IPS-15b (cell line): ENCODE results near the gene STK39.

Experiments used
- H3K27me3 ChIP-seq: one replicate; pipeline ENCODE4 v1.6.1; 2013; ENCODE audit warnings: low read length; ENCODE audit not compliant: control insufficient read depth, insufficient read depth
- H3K36me3 ChIP-seq: one replicate; pipeline ENCODE4 v1.6.1; 2013; ENCODE audit warnings: low read length; ENCODE audit not compliant: control insufficient read depth, insufficient read depth
- H3K4me1 ChIP-seq: one replicate; pipeline ENCODE4 v1.6.1; 2013; ENCODE audit warnings: mild to moderate bottlenecking, low read length; ENCODE audit not compliant: control insufficient read depth, insufficient read depth
- H3K4me3 ChIP-seq: one replicate; pipeline ENCODE4 v1.5.1; 2013; ENCODE audit warnings: low read depth, low read length
- H3K9ac ChIP-seq: one replicate; pipeline ENCODE4 v1.6.1; 2013; ENCODE audit warnings: low read depth, mild to moderate bottlenecking, low read length
- H3K9me3 ChIP-seq: one replicate; pipeline ENCODE4 v1.6.1; 2013; ENCODE audit warnings: mild to moderate bottlenecking, low read length; ENCODE audit not compliant: control insufficient read depth, insufficient read depth

Gene STK39

GRCh38 chr2:167960089-167960747 is 287.2 kb downstream of the STK39 start:
- no peak overlapping the region for H3K9ac ChIP-seq
- no peaks in the 10 kb centered on the region for H3K4me1 ChIP-seq
- H3K9me3 ChIP-seq, result no peaks in the 10 kb centered on the region
- H3K27me3 ChIP-seq, result no peaks in the 10 kb centered on the region
- no peaks in the 10 kb centered on the region for H3K36me3 ChIP-seq
- H3K4me3 ChIP-seq, result no peak overlapping the region

GRCh38 chr2:167957662-167958061 is 289.7 kb downstream of the STK39 start:
- no peak overlapping the region for H3K4me3 ChIP-seq
- H3K36me3 ChIP-seq, result no peaks in the 10 kb centered on the region

GRCh38 chr2:167955264-167955906 is 292.0 kb downstream of the STK39 start:
- no peaks in the 10 kb centered on the region for H3K27me3 ChIP-seq
- H3K4me3 ChIP-seq, result no peak overlapping the region
- H3K9me3 ChIP-seq, result no peaks in the 10 kb centered on the region
- H3K9ac ChIP-seq, result no peak overlapping the region
- no peaks in the 10 kb centered on the region for H3K4me1 ChIP-seq
- no peaks in the 10 kb centered on the region for H3K36me3 ChIP-seq

More at GRCh38 chr2:167957662-167958061, 289.7 kb downstream of the STK39 start:
- no peak overlapping the region for H3K9ac ChIP-seq
- no peaks in the 10 kb centered on the region for H3K4me1 ChIP-seq
- H3K27me3 ChIP-seq, result no peaks in the 10 kb centered on the region
- no peaks in the 10 kb centered on the region for H3K9me3 ChIP-seq

- no peaks in the 10 kb centered on the region for H3K36me3 ChIP-seq
- no peaks in the 10 kb centered on the region for H3K9me3 ChIP-seq
- no peaks in the 10 kb centered on the region for H3K4me1 ChIP-seq
- H3K27me3 ChIP-seq, result no peaks in the 10 kb centered on the region
- H3K4me3 ChIP-seq, result no peak overlapping the region
- H3K9ac ChIP-seq, result no peak overlapping the region
Observed at GRCh38 chr2:167954495-167954894, 292.9 kb downstream of the STK39 start.

- Histone ChIP-seq H3K9ac (no peak overlapping the region), H3K4me3 (no peak overlapping the region), H3K4me1 (no peaks in the 10 kb centered on the region), H3K9me3 (no peaks in the 10 kb centered on the region), H3K27me3 (no peaks in the 10 kb centered on the region), H3K36me3 (no peaks in the 10 kb centered on the region)
Observed at GRCh38 chr2:167953776-167954175, 293.6 kb downstream of the STK39 start.

GRCh38 chr2:167950571-167950970 is 296.8 kb downstream of the STK39 start:
- no peak overlapping the region for H3K9ac ChIP-seq

GRCh38 chr2:167946441-167946841 is 301.0 kb downstream of the STK39 start:
- Histone ChIP-seq H3K27me3 (no peaks in the 10 kb centered on the region), H3K36me3 (no peaks in the 10 kb centered on the region), H3K4me3 (no peak overlapping the region), H3K9ac (no peak overlapping the region), H3K4me1 (peaks cover 10% of the 10 kb centered on the region), H3K9me3 (no peaks in the 10 kb centered on the region)

More at GRCh38 chr2:167950571-167950970, 296.8 kb downstream of the STK39 start:
- peaks cover 10% of the 10 kb centered on the region for H3K4me1 ChIP-seq
- no peaks in the 10 kb centered on the region for H3K27me3 ChIP-seq
- H3K36me3 ChIP-seq, result no peaks in the 10 kb centered on the region
- H3K4me3 ChIP-seq, result no peak overlapping the region
- no peaks in the 10 kb centered on the region for H3K9me3 ChIP-seq

- no peak overlapping the region for H3K9ac ChIP-seq
- no peaks in the 10 kb centered on the region for H3K27me3 ChIP-seq
- no peaks in the 10 kb centered on the region for H3K9me3 ChIP-seq
Observed at GRCh38 chr2:167945660-167946368, 301.6 kb downstream of the STK39 start.

GRCh38 chr2:167944825-167945659 is 302.4 kb downstream of the STK39 start:
- no peaks in the 10 kb centered on the region for H3K27me3 ChIP-seq

More at GRCh38 chr2:167945660-167946368, 301.6 kb downstream of the STK39 start:
- Histone ChIP-seq H3K36me3 (no peaks in the 10 kb centered on the region), H3K4me1 (peaks cover 10% of the 10 kb centered on the region), H3K4me3 (no peak overlapping the region)

GRCh38 chr2:167943897-167944296 is 303.5 kb downstream of the STK39 start:
- peaks cover 10% of the 10 kb centered on the region for H3K4me1 ChIP-seq
- H3K4me3 ChIP-seq, result no peak overlapping the region
- no peaks in the 10 kb centered on the region for H3K36me3 ChIP-seq
- H3K27me3 ChIP-seq, result no peaks in the 10 kb centered on the region
- H3K9me3 ChIP-seq, result no peaks in the 10 kb centered on the region
- no peak overlapping the region for H3K9ac ChIP-seq

More at GRCh38 chr2:167944825-167945659, 302.4 kb downstream of the STK39 start:
- no peak overlapping the region for H3K9ac ChIP-seq
- H3K9me3 ChIP-seq, result no peaks in the 10 kb centered on the region
- no peaks in the 10 kb centered on the region for H3K36me3 ChIP-seq
- H3K4me1 ChIP-seq, result peaks cover 10% of the 10 kb centered on the region
- H3K4me3 ChIP-seq, result no peak overlapping the region

GRCh38 chr2:167943368-167943767 is 304.0 kb downstream of the STK39 start:
- H3K4me1 ChIP-seq, result peaks cover 10% of the 10 kb centered on the region
- H3K9me3 ChIP-seq, result no peaks in the 10 kb centered on the region
- no peaks in the 10 kb centered on the region for H3K27me3 ChIP-seq
- no peak overlapping the region for H3K4me3 ChIP-seq
- H3K36me3 ChIP-seq, result no peaks in the 10 kb centered on the region
- no peak overlapping the region for H3K9ac ChIP-seq
